GM12873 (cell line): ENCODE data around the gene EMILIN3.

Source experiments
- CTCF ChIP-seq: IDR thresholded peaks from 2 replicates; pipeline ENCODE4 v1.5.1; 2012; ENCODE audit warnings: low read depth, mild to moderate bottlenecking, moderate library complexity, low read length, control low read depth; ENCODE audit not compliant: insufficient read depth; ENCODE audit errors: missing control alignments

The EMILIN3 gene

GRCh38 chr20:41348430-41349172, 18.0 kb downstream of the EMILIN3 start:
- no peak for TF ChIP-seq CTCF

GRCh38 chr20:41347523-41348429, 18.8 kb downstream of the EMILIN3 start:
- TF ChIP-seq CTCF = no peak

- no peak for TF ChIP-seq CTCF
These were observed 20.9 kb downstream of the EMILIN3 start for GRCh38 chr20:41345729-41346067.

GRCh38 chr20:41344938-41345728, 21.5 kb downstream of the EMILIN3 start:
- no peak for TF ChIP-seq CTCF

- no peak for TF ChIP-seq CTCF
These were observed 22.1 kb downstream of the EMILIN3 start for GRCh38 chr20:41344477-41344876.

GRCh38 chr20:41342474-41343464, 23.8 kb downstream of the EMILIN3 start:
- TF ChIP-seq CTCF = no peak
